Measurements from ENCODE around the gene FCAR.

Gene FCAR

GRCh38 chr19:54882758-54883157 lies 8.7 kb downstream of the FCAR start:
- peak overlapping the region; percentile 75; the same call in 1 of the 2 replicates for H2AFZ ChIP-seq (ENCODE audit: low read depth, low read length)
- peak overlapping the region; percentile 43 for H3K4me3 ChIP-seq (ENCODE audit: low read length)
- no peaks in the 10 kb centered on the region for H4K20me1 ChIP-seq (ENCODE audit: insufficient read depth, low read length)
- H3K36me3 ChIP-seq (replicated peaks; ENCODE audit: low read depth, low read length) = no peaks in the 10 kb centered on the region
- peak overlapping the region; percentile 45 for H3K9ac ChIP-seq (ENCODE audit: low read length)
- peaks cover 18% of the 10 kb centered on the region for H3K27me3 ChIP-seq (ENCODE audit: low read depth, low read length)
- H3K27ac ChIP-seq (ENCODE audit: low read length) = no peak overlapping the region
- H3K4me2 ChIP-seq (ENCODE audit: low read length) = peak overlapping the region; percentile 49
- TF ChIP-seq EZH2phosphoT487 (IDR thresholded peaks at IDR 0.05; ENCODE audit: low read depth) = no peak
- TF ChIP-seq, protein P1, sequence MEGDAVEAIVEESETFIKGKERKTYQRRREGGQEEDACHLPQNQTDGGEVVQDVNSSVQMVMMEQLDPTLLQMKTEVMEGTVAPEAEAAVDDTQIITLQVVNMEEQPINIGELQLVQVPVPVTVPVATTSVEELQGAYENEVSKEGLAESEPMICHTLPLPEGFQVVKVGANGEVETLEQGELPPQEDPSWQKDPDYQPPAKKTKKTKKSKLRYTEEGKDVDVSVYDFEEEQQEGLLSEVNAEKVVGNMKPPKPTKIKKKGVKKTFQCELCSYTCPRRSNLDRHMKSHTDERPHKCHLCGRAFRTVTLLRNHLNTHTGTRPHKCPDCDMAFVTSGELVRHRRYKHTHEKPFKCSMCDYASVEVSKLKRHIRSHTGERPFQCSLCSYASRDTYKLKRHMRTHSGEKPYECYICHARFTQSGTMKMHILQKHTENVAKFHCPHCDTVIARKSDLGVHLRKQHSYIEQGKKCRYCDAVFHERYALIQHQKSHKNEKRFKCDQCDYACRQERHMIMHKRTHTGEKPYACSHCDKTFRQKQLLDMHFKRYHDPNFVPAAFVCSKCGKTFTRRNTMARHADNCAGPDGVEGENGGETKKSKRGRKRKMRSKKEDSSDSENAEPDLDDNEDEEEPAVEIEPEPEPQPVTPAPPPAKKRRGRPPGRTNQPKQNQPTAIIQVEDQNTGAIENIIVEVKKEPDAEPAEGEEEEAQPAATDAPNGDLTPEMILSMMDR (IDR thresholded peaks at IDR 0.05; ENCODE audit: low read depth, low read length) = peak; percentile 67
- no peaks in the 10 kb centered on the region for H3K9me3 ChIP-seq (ENCODE audit: insufficient read depth, low read length)
- no peaks in the 10 kb centered on the region for H3K79me2 ChIP-seq (ENCODE audit: low read length)
- peaks cover 13% of the 10 kb centered on the region for H3K4me1 ChIP-seq (ENCODE audit: low read length)

DNA sequence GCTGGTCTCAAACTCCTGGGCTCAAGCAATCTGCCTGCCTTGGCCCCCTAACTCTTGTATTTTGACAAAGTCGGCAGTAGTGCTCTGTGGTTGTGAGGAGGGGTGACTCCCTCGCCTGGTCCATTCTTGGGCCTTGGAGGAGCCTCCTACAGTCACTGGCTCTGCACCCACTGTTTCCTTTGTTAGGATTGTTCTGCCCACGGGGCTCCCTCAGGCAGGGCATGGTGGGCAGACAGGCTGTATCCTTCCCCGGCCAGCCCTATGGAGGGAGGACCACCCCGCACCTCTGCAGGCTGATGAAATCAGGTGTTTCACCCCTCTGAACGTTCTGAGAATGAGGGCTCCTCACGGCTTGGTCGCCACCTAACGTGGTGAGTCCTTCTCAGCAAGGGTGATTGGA lies 9.2 kb downstream of the FCAR start:
- Histone ChIP-seq H3K4me3 (ENCODE audit: low read length) (peak overlapping the region; percentile 43), H3K27me3 (ENCODE audit: low read depth, low read length) (peaks cover 19% of the 10 kb centered on the region), H3K36me3 (replicated peaks; ENCODE audit: low read depth, low read length) (no peaks in the 10 kb centered on the region), H3K27ac (ENCODE audit: low read length) (no peak overlapping the region), H4K20me1 (ENCODE audit: insufficient read depth, low read length) (no peaks in the 10 kb centered on the region), H3K4me2 (ENCODE audit: low read length) (peak overlapping the region; percentile 49), H2AFZ (ENCODE audit: low read depth, low read length) (peak overlapping the region; percentile 75; the same call in 1 of the 2 replicates), H3K9me3 (ENCODE audit: insufficient read depth, low read length) (no peaks in the 10 kb centered on the region), H3K4me1 (ENCODE audit: low read length) (peaks cover 13% of the 10 kb centered on the region), H3K9ac (ENCODE audit: low read length) (peak overlapping the region; percentile 45), H3K79me2 (ENCODE audit: low read length) (no peaks in the 10 kb centered on the region)
- no peak for TF ChIP-seq EZH2phosphoT487 (IDR thresholded peaks at IDR 0.05; ENCODE audit: low read depth)
- TF ChIP-seq, protein P1 (IDR thresholded peaks at IDR 0.05; ENCODE audit: low read depth, low read length) = no peak

- no peaks in the 10 kb centered on the region for H3K36me3 ChIP-seq (replicated peaks; ENCODE audit: low read depth, low read length)
- H2AFZ ChIP-seq (ENCODE audit: low read depth, low read length) = no peak overlapping the region
- peaks cover 3% of the 10 kb centered on the region for H3K4me1 ChIP-seq (ENCODE audit: low read length)
- H3K79me2 ChIP-seq (ENCODE audit: low read length) = no peaks in the 10 kb centered on the region
- no peak overlapping the region for H3K4me3 ChIP-seq (ENCODE audit: low read length)
- TF ChIP-seq, protein P1 (IDR thresholded peaks at IDR 0.05; ENCODE audit: low read depth, low read length) = no peak
- TF ChIP-seq EZH2phosphoT487 (IDR thresholded peaks at IDR 0.05; ENCODE audit: low read depth) = no peak
- no peak overlapping the region for H3K27ac ChIP-seq (ENCODE audit: low read length)
- H4K20me1 ChIP-seq (ENCODE audit: insufficient read depth, low read length) = no peaks in the 10 kb centered on the region
- H3K9ac ChIP-seq (ENCODE audit: low read length) = no peak overlapping the region
- H3K4me2 ChIP-seq (ENCODE audit: low read length) = no peak overlapping the region
- 0 out of 2 replicates have a peak, but pooled peaks cover 2% of the 10 kb centered on the region for H3K27me3 ChIP-seq (ENCODE audit: low read depth, low read length)
- H3K9me3 ChIP-seq (ENCODE audit: insufficient read depth, low read length) = no peaks in the 10 kb centered on the region
These were observed 14.2 kb downstream of the FCAR start for GRCh38 chr19:54888239-54888638.

GRCh38 chr19:54889566-54889965 lies 15.5 kb downstream of the FCAR start:
- H3K4me1 ChIP-seq (ENCODE audit: low read length) = no peaks in the 10 kb centered on the region
- H3K4me2 ChIP-seq (ENCODE audit: low read length) = no peak overlapping the region
- no peak overlapping the region for H3K27ac ChIP-seq (ENCODE audit: low read length)
- no peaks in the 10 kb centered on the region for H3K36me3 ChIP-seq (replicated peaks; ENCODE audit: low read depth, low read length)
- H3K4me3 ChIP-seq (ENCODE audit: low read length) = no peak overlapping the region
- H3K9ac ChIP-seq (ENCODE audit: low read length) = no peak overlapping the region
- no peak overlapping the region for H2AFZ ChIP-seq (ENCODE audit: low read depth, low read length)
- H4K20me1 ChIP-seq (ENCODE audit: insufficient read depth, low read length) = no peaks in the 10 kb centered on the region
- H3K79me2 ChIP-seq (ENCODE audit: low read length) = no peaks in the 10 kb centered on the region
- TF ChIP-seq, protein P1 (IDR thresholded peaks at IDR 0.05; ENCODE audit: low read depth, low read length) = no peak
- TF ChIP-seq EZH2phosphoT487 (IDR thresholded peaks at IDR 0.05; ENCODE audit: low read depth) = no peak
- H3K27me3 ChIP-seq (ENCODE audit: low read depth, low read length) = 0 out of 2 replicates have a peak, but pooled peaks cover 2% of the 10 kb centered on the region
- H3K9me3 ChIP-seq (ENCODE audit: insufficient read depth, low read length) = no peaks in the 10 kb centered on the region

Measured in OCI-LY3 (cell line).